SK-N-MC (cell line): ENCODE measurements around the gene TBX19.

Experiments
- DNase-seq: peaks from one replicate; pipeline ENCODE4 v3.0.0-alpha.2; 2011; ENCODE audit warnings: low read depth, low spot score
- H3K27ac ChIP-seq: fragments of 200-600 bp; sonication (generic); 2 replicates; pipeline ENCODE4 v1.5.1; 2016; ENCODE audit warnings: mixed run types
- H3K36me3 ChIP-seq: fragments of 200-600 bp; sonication (generic); 2 replicates; pipeline ENCODE4 v1.6.1; 2017; ENCODE audit warnings: antibody characterized with exemption, low read length, mixed read lengths; ENCODE audit not compliant: insufficient read depth
- H3K4me3 ChIP-seq: fragments of 200-600 bp; sonication (generic); 2 replicates; pipeline ENCODE4 v1.5.1; 2016
- H3K9ac ChIP-seq: fragments of 200-600 bp; sonication (generic); 2 replicates; pipeline ENCODE4 v1.8.0; 2017; ENCODE audit warnings: mixed run types, mixed read lengths; ENCODE audit not compliant: insufficient read length
- H3K9me3 ChIP-seq: fragments of 200-600 bp; sonication (generic); 2 replicates; pipeline ENCODE4 v1.6.1; 2017; ENCODE audit warnings: low read depth, mild to moderate bottlenecking, antibody characterized with exemption, low read length, moderate library complexity, mixed read lengths
- EZH2 ChIP-seq: fragments of 200-600 bp; sonication (generic); IDR thresholded peaks from one replicate; pipeline ENCODE4 v1.6.1; 2017; ENCODE audit warnings: antibody characterized with exemption
- FOXP2 ChIP-seq: optimal IDR thresholded peaks from 2 replicates; pipeline ENCODE3; 2011; ENCODE audit warnings: mild to moderate bottlenecking, moderate library complexity; ENCODE audit not compliant: insufficient read depth; ENCODE audit errors: extremely low read length, control extremely low read depth
- POLR2AphosphoS5 ChIP-seq: IDR thresholded peaks from 2 replicates; pipeline ENCODE4 v1.6.1; 2012; ENCODE audit warnings: mild to moderate bottlenecking, low read depth, low read length, borderline replicate concordance

The TBX19 gene

DNA sequence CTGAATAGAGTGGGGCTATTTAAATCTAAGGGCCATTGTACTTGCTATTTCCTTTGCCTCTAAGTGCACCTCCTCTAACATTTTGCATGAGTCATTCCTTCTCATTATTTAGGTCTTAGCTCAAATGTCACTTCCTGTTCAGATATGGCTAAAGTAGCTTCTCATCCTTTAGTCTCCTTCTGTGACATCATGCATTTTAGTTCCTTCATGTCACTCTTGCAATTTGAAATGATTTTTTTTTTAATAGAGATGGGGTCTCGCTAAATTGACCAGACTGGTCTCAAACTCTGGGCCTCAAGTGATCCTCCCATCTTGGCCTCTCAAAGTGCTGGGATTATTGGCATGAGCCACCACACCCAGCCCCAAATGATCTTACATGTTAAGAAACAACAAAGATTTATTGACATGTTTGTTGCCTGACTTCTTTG lies 6.6 kb downstream of the TBX19 start:
- Histone ChIP-seq H3K9me3 (no peaks in the 10 kb centered on the region), H3K27ac (no peak overlapping the region), H3K9ac (no peak overlapping the region), H3K4me3 (no peak overlapping the region), H3K36me3 (no peaks in the 10 kb centered on the region)
- DNase-seq = no peak
- TF ChIP-seq FOXP2 (no peak), EZH2 (no peak), POLR2AphosphoS5 (no peak)

DNA sequence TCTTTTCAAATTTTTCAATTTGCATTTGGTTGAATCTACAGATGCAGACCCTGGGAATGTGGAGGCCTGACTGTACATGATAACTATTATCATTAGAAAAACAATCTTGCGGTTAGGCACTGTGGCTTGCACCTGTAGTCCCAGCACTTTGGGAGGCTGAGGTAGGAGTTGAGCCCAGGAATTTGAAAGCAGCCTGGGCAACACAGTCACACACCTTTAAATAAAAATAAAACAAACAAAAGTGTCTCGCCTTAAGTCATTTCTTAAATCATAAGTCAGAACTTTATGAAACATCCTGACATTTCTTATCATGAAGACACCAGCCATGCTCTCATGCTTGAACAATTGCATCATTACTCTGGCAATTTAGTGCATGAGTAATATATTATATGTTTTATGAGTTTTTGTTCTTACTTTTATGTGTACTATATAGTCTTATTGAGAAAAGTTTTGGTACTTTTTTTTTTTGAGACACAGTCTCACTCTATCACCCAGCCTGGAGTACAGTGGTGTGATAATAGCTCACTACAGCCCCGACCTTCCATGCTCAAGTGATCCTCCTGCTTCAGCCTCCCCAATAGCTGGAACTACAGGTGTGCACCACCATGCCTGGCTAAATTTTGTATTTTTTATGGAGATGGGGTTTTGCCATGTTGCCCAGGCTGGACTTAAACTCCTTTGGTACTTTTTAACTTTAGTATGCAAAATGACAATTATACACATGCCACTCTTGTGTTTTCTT lies 7.8 kb downstream of the TBX19 start:
- H3K9me3 ChIP-seq = no peaks in the 10 kb centered on the region
- H3K27ac ChIP-seq = no peak overlapping the region
- no peak for TF ChIP-seq POLR2AphosphoS5
- no peak for TF ChIP-seq FOXP2
- TF ChIP-seq EZH2 = no peak
- no peak overlapping the region for H3K4me3 ChIP-seq
- H3K36me3 ChIP-seq = no peaks in the 10 kb centered on the region
- no peak for DNase-seq
- no peak overlapping the region for H3K9ac ChIP-seq

DNA sequence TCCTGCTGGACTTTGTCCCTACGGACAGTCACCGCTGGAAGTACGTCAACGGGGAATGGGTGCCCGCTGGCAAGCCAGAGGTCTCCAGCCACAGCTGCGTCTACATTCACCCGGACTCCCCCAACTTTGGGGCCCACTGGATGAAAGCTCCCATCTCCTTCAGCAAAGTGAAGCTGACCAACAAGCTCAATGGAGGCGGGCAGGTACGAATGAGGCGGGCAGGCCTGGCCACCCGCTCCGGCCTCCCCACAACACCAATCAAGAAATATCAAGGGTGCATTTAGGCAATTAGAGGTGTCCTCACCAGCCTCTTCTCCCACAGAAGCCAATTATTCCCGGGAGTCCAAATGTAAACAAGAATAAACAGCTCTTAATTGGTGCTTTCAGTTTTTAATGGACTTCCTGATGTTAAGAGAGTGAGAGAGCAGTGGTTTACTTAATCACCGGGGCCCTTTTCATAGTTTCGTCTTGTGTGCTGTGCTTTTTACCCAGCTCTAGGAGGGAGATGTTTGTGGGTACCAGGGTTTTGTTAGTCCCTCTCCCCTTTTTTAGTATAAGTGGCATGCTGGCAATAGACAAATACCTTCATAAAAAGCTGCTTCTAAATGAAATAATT lies 10.7 kb downstream of the TBX19 start:
- no peak for TF ChIP-seq POLR2AphosphoS5
- no peak for TF ChIP-seq EZH2
- TF ChIP-seq FOXP2 = no peak
- Histone ChIP-seq H3K36me3 (no peaks in the 10 kb centered on the region), H3K4me3 (no peak overlapping the region), H3K27ac (no peak overlapping the region), H3K9me3 (no peaks in the 10 kb centered on the region), H3K9ac (no peak overlapping the region)
- DNase-seq = no peak

DNA sequence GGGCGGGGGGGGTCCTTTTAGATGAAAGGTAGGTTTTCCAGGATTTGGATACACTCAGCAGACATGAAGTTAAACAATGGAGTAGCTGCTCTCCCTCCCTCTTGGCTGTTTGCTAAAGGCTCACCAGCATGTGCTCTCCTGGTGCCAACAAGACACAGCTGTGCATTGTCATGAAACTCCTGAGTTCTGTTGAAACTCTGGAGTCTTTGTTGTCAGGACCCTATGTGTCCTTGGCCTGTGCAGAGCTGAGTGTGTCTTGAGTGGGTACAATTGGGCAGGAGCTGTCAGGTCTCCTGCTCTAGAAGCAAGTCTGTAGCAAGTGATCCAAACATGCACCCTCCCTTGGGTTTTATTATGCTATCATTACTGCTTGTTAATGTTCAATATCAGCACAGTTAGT lies 12.7 kb downstream of the TBX19 start:
- Histone ChIP-seq H3K9me3 (no peaks in the 10 kb centered on the region), H3K27ac (no peak overlapping the region), H3K4me3 (no peak overlapping the region), H3K9ac (no peak overlapping the region), H3K36me3 (no peaks in the 10 kb centered on the region)
- no peak for DNase-seq
- TF ChIP-seq POLR2AphosphoS5 (no peak), EZH2 (no peak), FOXP2 (no peak)

DNA sequence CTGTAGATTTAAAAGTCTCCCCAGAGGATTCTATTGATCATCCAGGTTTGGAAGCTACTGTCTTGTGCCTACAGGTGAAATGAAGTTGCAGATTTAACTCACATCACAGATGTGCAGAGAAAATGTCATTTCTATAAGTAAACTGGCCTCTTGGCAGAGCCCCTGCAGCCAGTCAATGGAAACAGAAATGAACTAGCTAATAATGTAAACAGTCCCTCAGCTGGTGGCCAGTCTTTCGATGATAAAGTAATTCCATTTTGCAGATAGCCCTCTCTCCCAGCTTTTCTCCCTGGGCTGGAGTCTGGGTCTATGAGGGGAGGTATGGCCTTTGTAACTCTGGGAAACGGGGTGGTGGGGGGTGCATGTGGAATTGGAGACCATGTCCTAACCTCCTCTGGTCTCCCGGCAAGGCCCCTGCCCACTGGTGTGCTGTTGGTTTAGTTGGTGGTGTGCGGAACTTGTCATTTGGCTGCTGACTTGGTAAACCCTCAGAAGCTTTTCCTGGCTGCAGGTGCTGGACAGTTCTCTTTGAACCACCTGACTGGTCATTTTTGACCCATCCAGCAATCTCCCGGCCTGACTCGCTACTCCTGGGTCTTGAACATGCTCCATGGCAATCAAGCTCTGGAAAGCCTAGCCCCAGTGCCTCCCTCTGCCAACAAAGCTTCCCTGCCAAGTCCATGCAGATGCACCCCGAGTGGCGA lies 14.9 kb downstream of the TBX19 start:
- no peak for TF ChIP-seq POLR2AphosphoS5
- no peak for TF ChIP-seq FOXP2
- no peak for TF ChIP-seq EZH2
- no peak overlapping the region for H3K9ac ChIP-seq
- no peak overlapping the region for H3K4me3 ChIP-seq
- no peaks in the 10 kb centered on the region for H3K9me3 ChIP-seq
- no peak for DNase-seq
- no peak overlapping the region for H3K27ac ChIP-seq
- no peaks in the 10 kb centered on the region for H3K36me3 ChIP-seq

DNA sequence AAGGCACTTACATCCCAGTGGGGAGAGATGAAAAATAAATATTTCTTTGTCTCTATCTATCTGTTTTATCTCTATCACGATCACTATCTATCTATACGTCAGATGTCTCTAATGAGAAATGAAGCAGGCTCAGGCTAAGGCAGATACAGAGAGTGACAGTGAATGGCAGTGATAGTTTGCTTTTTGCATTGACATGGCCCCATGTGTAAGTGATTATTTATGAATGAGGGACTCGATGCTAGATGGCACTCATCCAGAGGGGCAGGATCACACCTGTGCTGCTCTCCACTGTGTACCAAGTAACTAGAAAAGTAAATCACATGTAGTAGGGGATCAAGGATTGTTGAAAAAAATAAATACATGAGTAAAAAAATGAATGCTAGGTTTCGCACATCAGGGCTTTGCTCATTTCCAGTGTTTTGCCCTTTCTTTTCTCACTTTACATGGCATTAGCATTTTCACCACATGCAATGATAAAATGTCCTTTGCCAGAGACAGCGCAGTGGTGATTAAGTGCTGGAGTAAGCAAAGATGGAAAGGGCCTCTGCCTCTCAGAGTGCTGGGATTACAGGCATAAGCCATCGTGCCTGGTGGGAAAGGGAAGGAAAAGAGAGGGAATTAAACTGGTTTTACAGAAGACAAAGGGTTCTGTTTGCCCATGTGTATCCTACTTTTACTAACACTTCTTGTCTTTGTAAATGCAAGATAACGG lies 16.5 kb downstream of the TBX19 start:
- no peak overlapping the region for H3K4me3 ChIP-seq
- H3K9ac ChIP-seq = no peak overlapping the region
- no peaks in the 10 kb centered on the region for H3K36me3 ChIP-seq
- no peak overlapping the region for H3K27ac ChIP-seq
- TF ChIP-seq FOXP2 = no peak
- no peak for TF ChIP-seq POLR2AphosphoS5
- TF ChIP-seq EZH2 = no peak
- no peaks in the 10 kb centered on the region for H3K9me3 ChIP-seq
- DNase-seq = no peak

DNA sequence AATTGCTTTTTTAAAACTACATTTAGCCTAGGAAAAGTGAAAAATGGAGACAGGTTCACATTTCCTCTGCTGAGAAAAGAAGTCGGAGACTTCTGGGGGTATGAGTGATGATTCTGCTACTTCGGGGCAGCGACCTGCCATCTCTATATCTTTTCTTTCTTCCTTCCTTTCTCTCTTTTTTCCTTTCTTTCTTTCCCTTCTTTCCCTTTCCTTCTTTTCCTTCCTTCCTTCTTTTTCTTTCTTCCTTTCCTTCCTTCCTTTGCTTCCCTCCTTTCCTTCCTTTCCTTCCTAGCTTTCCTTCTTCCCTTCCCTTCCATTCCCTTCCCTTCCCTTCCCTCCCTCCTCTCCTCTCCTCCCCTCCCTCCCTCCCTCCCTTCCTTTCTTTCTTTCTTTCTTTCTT lies 17.8 kb downstream of the TBX19 start:
- Histone ChIP-seq H3K9ac (no peak overlapping the region), H3K4me3 (no peak overlapping the region)
- no peak for TF ChIP-seq POLR2AphosphoS5
- no peak for TF ChIP-seq EZH2
- TF ChIP-seq FOXP2 = no peak

DNA sequence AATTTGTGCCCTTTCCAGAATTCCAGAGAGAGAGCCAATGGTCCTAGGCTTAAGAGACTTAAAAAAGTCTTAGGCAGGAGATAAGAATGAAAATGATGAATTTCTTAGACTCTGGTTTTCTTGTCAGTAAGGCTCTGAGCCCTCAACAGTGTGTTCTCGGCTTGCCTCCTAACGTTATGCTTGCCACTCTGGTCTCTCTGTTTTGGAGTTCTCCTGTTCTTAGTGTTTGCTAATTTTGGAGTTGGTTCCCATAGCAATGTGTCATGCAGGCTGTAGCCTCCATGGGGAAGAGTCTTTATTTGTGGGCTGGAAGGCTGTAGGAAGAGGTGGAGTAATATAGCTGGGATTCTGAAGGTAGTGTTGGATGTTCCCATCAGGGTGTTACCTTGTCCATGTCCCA lies 19.9 kb downstream of the TBX19 start:
- Histone ChIP-seq H3K4me3 (no peak overlapping the region), H3K27ac (no peak overlapping the region), H3K9ac (no peak overlapping the region), H3K9me3 (no peaks in the 10 kb centered on the region), H3K36me3 (no peaks in the 10 kb centered on the region)
- DNase-seq = no peak
- TF ChIP-seq FOXP2 (no peak), POLR2AphosphoS5 (no peak), EZH2 (no peak)

More for the DNA sequence above, 17.8 kb downstream of the TBX19 start:
- Histone ChIP-seq H3K9me3 (no peaks in the 10 kb centered on the region), H3K36me3 (no peaks in the 10 kb centered on the region), H3K27ac (no peak overlapping the region)
- no peak for DNase-seq
